Liver (tissue), 3 donors: ENCODE results near the gene AOAH.

Experiments
- EGR1 ChIP-seq, 2 donors: IDR thresholded peaks; 2 replicates each; pipeline ENCODE4 v1.6.1; 2016 to 2018; ENCODE audit warnings: antibody characterized with exemption in 2 of 2, low read depth in 2 of 2
- FOXA1 ChIP-seq: IDR thresholded peaks from 2 replicates; pipeline ENCODE4 v1.6.1; 2016; ENCODE audit warnings: antibody characterized with exemption
- GABPA ChIP-seq, 2 donors: IDR thresholded peaks in 1 of 2; conservative IDR thresholded peaks in 1 of 2; 2 replicates each; pipeline ENCODE4 v1.6.1; 2016; ENCODE audit warnings: antibody characterized with exemption in 2 of 2, mild to moderate bottlenecking in 1 of 2, moderate library complexity in 1 of 2
- JUND ChIP-seq, 2 donors: IDR thresholded peaks; 2 replicates each; pipeline ENCODE4 v1.6.1; 2016; ENCODE audit warnings: antibody characterized with exemption in 2 of 2
- RXRA ChIP-seq, 2 donors: IDR thresholded peaks; 2 replicates each; pipeline ENCODE4 v1.6.1; 2017 to 2018; ENCODE audit warnings: antibody characterized with exemption in 2 of 2, mild to moderate bottlenecking in 1 of 2
- TAF1 ChIP-seq: conservative IDR thresholded peaks from 2 replicates; pipeline ENCODE4 v1.6.1; 2016; ENCODE audit warnings: antibody characterized with exemption, mild to moderate bottlenecking
- TF ChIP-seq, protein P1 (sequence below): fragments of 150-350 bp; IDR thresholded peaks from 2 replicates; pipeline ENCODE4 v1.5.1; 2017; ENCODE audit warnings: improper control_type of control experiment, low read depth, low read length; ENCODE audit not compliant: missing input control
- TF ChIP-seq, protein P2 (sequence below): IDR thresholded peaks from 2 replicates; pipeline ENCODE4 v1.6.1; 2016; ENCODE audit warnings: antibody characterized with exemption
- TF ChIP-seq, protein P3 (sequence below): IDR thresholded peaks from 2 replicates; pipeline ENCODE4 v1.6.1; 2016; ENCODE audit warnings: antibody characterized with exemption
- donor health status: healthy.
- donor health status: healthy.

DNA sequence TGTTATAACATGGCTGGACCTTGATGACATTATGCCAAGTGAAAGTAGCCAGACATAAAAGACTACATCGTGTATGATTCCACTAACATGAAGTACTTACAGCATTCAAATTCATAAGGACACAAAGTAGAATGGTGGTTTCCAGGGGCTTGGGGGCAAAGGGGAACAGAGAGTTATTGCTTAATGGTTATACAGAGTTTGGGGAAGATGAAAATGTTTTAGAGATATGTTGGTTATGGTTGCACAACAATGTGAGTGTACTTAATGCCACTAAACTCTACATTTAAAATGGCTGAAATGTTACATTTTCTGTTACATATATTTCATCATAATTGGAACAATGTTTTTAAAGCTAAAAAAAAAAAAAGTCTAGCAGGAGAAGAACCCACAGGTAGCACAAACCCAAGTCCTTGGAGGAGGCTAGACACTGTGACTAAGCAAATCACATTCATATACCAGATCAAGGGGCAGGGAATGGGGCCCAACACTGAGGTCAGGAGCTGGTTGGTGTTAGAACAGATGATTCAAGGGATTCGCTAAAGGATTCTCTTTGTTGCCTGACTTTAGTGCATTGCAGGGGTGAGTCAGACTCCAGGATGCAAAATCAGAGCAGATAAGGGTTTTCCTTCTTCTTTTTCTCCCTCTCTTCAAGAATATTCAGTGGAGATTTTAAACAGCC lies 25.1 kb upstream of the AOAH start:
- TF ChIP-seq, protein P1, sequence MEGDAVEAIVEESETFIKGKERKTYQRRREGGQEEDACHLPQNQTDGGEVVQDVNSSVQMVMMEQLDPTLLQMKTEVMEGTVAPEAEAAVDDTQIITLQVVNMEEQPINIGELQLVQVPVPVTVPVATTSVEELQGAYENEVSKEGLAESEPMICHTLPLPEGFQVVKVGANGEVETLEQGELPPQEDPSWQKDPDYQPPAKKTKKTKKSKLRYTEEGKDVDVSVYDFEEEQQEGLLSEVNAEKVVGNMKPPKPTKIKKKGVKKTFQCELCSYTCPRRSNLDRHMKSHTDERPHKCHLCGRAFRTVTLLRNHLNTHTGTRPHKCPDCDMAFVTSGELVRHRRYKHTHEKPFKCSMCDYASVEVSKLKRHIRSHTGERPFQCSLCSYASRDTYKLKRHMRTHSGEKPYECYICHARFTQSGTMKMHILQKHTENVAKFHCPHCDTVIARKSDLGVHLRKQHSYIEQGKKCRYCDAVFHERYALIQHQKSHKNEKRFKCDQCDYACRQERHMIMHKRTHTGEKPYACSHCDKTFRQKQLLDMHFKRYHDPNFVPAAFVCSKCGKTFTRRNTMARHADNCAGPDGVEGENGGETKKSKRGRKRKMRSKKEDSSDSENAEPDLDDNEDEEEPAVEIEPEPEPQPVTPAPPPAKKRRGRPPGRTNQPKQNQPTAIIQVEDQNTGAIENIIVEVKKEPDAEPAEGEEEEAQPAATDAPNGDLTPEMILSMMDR, result no peak
- TF ChIP-seq, protein P2, sequence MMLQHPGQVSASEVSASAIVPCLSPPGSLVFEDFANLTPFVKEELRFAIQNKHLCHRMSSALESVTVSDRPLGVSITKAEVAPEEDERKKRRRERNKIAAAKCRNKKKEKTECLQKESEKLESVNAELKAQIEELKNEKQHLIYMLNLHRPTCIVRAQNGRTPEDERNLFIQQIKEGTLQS, result no peak
- TF ChIP-seq FOXA1 (no peak), JUND (IDR thresholded peaks at IDR 0.05) (no peak), RXRA (IDR thresholded peaks at IDR 0.05) (no peak), EGR1 (IDR thresholded peaks at IDR 0.05; ENCODE audit: low read depth in 2 of 2) (no peak), GABPA (IDR thresholded peaks at IDR 0.05 in 1 of 2, conservative IDR thresholded peaks at IDR 0.05 in 1 of 2) (no peak), TAF1 (no peak)
- TF ChIP-seq, protein P3, sequence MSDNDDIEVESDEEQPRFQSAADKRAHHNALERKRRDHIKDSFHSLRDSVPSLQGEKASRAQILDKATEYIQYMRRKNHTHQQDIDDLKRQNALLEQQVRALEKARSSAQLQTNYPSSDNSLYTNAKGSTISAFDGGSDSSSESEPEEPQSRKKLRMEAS, result no peak
